Measurements from ENCODE around the gene PEAK3. TPM values are rescaled to one million over a fixed set of nuclear protein-coding genes. Genes with fewer than 3 reads are reported as not detected.

Gene PEAK3
- total and polyA plus RNA-seq, 9 of the 15 experiments (the other 6 are each of a cell fraction or from before 2014, with no cell fraction given): 0.07 to 0.40 TPM; not detected in 7

DNA sequence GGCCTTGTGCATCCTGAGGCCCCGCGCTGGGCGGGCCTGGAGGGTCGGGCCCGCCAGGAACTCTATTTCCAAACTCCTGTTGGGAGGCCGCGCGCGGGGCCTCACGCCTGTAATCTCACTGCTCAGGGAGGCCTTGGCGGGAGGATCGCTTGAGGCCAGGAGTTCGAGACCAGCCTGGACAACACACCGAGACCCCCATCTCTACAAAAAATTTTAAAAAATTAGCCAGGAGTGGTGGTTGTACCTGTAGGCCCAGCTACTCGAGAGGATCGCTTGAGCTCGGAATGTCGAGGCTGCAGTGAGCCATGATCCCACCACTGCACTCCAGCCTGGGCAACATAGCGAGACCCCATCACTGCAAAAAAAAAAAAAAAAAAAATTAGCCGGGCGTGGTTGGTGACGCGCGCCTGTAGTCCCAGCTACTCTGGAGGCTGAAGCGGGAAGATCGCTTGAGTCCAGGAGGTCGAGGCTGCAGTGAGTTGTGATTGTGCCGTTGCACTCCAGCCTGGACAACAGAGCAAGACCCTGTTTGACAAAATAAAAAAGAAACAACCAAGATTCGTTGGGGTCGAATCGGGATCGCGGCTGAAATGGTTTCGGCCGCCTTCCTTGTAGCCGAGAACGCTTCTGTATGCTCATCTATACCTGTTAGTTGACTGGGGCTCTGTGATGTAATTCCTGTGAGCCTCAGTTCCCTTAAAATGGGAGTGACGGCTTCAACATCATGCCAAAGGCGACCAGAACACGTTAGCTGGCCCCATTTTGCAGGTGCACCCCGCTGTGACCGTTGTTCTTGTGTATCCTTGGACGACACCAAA is 44.7 kb downstream of the PEAK3 start (continued):
- TF ChIP-seq PATZ1 (CRISPR knock-in tag; IDR thresholded peaks at IDR 0.05; ENCODE audit: borderline replicate concordance): no peak
- TF ChIP-seq, protein P1, sequence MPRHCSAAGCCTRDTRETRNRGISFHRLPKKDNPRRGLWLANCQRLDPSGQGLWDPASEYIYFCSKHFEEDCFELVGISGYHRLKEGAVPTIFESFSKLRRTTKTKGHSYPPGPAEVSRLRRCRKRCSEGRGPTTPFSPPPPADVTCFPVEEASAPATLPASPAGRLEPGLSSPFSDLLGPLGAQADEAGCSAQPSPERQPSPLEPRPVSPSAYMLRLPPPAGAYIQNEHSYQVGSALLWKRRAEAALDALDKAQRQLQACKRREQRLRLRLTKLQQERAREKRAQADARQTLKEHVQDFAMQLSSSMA (CRISPR knock-in tag; IDR thresholded peaks at IDR 0.05): no peak
- TF ChIP-seq BCL6 (CRISPR knock-in tag; IDR thresholded peaks at IDR 0.05): no peak
- no peak for TF ChIP-seq CBFB (CRISPR knock-in tag; IDR thresholded peaks at IDR 0.05)
- TF ChIP-seq SOX6 (IDR thresholded peaks at IDR 0.05): no peak
- no peak for TF ChIP-seq NR0B1 (IDR thresholded peaks at IDR 0.05; ENCODE audit: partially characterized antibody)
- TF ChIP-seq CREB5 (CRISPR knock-in tag; IDR thresholded peaks at IDR 0.05): no peak
- TF ChIP-seq ZFP91 (CRISPR knock-in tag; IDR thresholded peaks at IDR 0.05): no peak
- TF ChIP-seq LCOR (CRISPR knock-in tag; IDR thresholded peaks at IDR 0.05): no peak
- TF ChIP-seq ZFP36 (IDR thresholded peaks at IDR 0.05; ENCODE audit: low read depth, low read length, partially characterized antibody): no peak
- TF ChIP-seq PML (IDR thresholded peaks at IDR 0.05; ENCODE audit: low read length): no peak
- TF ChIP-seq THRB (CRISPR knock-in tag; conservative IDR thresholded peaks at IDR 0.05): no peak
- TF ChIP-seq SNAPC5 (CRISPR knock-in tag; IDR thresholded peaks at IDR 0.05): no peak
- TF ChIP-seq THAP12 (CRISPR knock-in tag; IDR thresholded peaks at IDR 0.05): no peak
